SK-N-SH treated with all-trans-retinoic acid at 6 μM for 48 hours (cell line): ENCODE measurements around the gene RUSC2.

Source experiments
- ARNTL ChIP-seq: fragments of 450-650 bp; formaldehyde crosslinking; IDR thresholded peaks from 2 replicates; pipeline ENCODE4 v1.5.0; 2020; ENCODE audit warnings: low read depth, mild to moderate bottlenecking, moderate library complexity, borderline replicate concordance
- CSDC2 ChIP-seq: fragments of 250-450 bp; sonication (Bioruptor Pico); IDR thresholded peaks from 2 replicates; pipeline ENCODE4 v1.5.0; 2020; ENCODE audit warnings: mild to moderate bottlenecking, moderate library complexity
- ISL1 ChIP-seq: fragments of 250-450 bp; sonication (Bioruptor Pico); IDR thresholded peaks from 2 replicates; pipeline ENCODE4 v2.1.2; 2022; ENCODE audit warnings: mild to moderate bottlenecking, moderate library complexity
- RARB ChIP-seq: fragments of 250-450 bp; sonication (Bioruptor Pico); IDR thresholded peaks from 2 replicates; pipeline ENCODE4 v1.8.0; 2021; ENCODE audit warnings: mild to moderate bottlenecking, moderate library complexity
- SNAI2 ChIP-seq: fragments of 250-450 bp; sonication (Bioruptor Pico); IDR thresholded peaks from 2 replicates; pipeline ENCODE4 v1.5.0; 2020; ENCODE audit warnings: mild to moderate bottlenecking, moderate library complexity
- TOX ChIP-seq: fragments of 250-450 bp; sonication (Bioruptor Pico); IDR thresholded peaks from 2 replicates; pipeline ENCODE4 v1.8.0; 2021; ENCODE audit warnings: mild to moderate bottlenecking, moderate library complexity, borderline replicate concordance
- ZFP3 ChIP-seq: fragments of 250-450 bp; sonication (Bioruptor Pico); IDR thresholded peaks from 2 replicates; pipeline ENCODE4 v1.5.0; 2020; ENCODE audit warnings: mild to moderate bottlenecking, moderate library complexity
- ZFP30 ChIP-seq: fragments of 450-650 bp; formaldehyde crosslinking; IDR thresholded peaks from 2 replicates; pipeline ENCODE4 v1.5.0; 2022; ENCODE audit warnings: mild to moderate bottlenecking, moderate library complexity
- TF ChIP-seq, protein P1 (sequence below): fragments of 250-450 bp; sonication (Bioruptor Pico); IDR thresholded peaks from 2 replicates; pipeline ENCODE4 v1.5.1; 2021; ENCODE audit warnings: mild to moderate bottlenecking, moderate library complexity
- TF ChIP-seq, protein P2 (sequence below): fragments of 250-450 bp; sonication (Bioruptor Pico); IDR thresholded peaks from 2 replicates; pipeline ENCODE4 v1.8.0; 2020; ENCODE audit warnings: mild to moderate bottlenecking, moderate library complexity, borderline replicate concordance
- TF ChIP-seq, protein P3 (sequence below): fragments of 250-450 bp; sonication (Bioruptor Pico); IDR thresholded peaks from 2 replicates; pipeline ENCODE4 v1.5.1; 2020; ENCODE audit warnings: low read depth, mild to moderate bottlenecking, moderate library complexity
- TF ChIP-seq, protein P4 (sequence below): fragments of 250-450 bp; sonication (Bioruptor Pico); IDR thresholded peaks from 2 replicates; pipeline ENCODE4 v1.5.0; 2020; ENCODE audit warnings: mild to moderate bottlenecking, moderate library complexity

DNA sequence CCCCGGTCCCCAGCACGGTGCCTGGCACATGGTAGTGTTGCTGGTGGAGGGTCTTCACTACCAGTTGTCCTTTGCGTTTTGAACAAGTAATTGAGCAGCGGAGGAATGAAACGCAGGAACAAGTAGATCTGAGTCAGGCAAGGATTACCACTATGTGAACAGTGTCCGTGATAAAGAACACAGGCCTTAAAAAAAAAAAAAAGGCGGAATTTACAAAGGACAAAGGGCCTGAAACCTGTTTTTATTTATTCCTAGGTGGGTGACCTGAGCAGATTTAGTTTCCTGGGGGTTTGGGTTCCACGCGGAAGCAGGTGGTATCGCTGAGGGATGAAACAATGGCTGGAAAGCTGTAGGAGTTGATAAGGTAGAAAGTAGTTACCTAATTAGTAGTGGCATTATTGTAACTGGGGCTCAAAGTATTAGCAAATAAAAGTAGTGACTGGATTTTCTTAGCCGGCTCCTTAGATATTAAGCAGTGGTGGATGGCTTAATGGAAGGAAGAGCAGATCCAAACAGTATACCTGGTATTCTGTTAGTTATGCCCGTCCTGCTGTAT, 1.1 kb downstream of the RUSC2 start:
- TF ChIP-seq, protein P1, sequence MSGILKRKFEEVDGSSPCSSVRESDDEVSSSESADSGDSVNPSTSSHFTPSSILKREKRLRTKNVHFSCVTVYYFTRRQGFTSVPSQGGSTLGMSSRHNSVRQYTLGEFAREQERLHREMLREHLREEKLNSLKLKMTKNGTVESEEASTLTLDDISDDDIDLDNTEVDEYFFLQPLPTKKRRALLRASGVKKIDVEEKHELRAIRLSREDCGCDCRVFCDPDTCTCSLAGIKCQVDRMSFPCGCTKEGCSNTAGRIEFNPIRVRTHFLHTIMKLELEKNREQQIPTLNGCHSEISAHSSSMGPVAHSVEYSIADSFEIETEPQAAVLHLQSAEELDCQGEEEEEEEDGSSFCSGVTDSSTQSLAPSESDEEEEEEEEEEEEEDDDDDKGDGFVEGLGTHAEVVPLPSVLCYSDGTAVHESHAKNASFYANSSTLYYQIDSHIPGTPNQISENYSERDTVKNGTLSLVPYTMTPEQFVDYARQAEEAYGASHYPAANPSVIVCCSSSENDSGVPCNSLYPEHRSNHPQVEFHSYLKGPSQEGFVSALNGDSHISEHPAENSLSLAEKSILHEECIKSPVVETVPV (CRISPR knock-in tag): no peak
- no peak for TF ChIP-seq SNAI2
- TF ChIP-seq ISL1: no peak
- TF ChIP-seq ZFP3 (CRISPR knock-in tag): no peak
- no peak for TF ChIP-seq ARNTL (CRISPR knock-in tag)
- TF ChIP-seq, protein P2, sequence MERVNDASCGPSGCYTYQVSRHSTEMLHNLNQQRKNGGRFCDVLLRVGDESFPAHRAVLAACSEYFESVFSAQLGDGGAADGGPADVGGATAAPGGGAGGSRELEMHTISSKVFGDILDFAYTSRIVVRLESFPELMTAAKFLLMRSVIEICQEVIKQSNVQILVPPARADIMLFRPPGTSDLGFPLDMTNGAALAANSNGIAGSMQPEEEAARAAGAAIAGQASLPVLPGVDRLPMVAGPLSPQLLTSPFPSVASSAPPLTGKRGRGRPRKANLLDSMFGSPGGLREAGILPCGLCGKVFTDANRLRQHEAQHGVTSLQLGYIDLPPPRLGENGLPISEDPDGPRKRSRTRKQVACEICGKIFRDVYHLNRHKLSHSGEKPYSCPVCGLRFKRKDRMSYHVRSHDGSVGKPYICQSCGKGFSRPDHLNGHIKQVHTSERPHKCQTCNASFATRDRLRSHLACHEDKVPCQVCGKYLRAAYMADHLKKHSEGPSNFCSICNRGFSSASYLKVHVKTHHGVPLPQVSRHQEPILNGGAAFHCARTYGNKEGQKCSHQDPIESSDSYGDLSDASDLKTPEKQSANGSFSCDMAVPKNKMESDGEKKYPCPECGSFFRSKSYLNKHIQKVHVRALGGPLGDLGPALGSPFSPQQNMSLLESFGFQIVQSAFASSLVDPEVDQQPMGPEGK (CRISPR knock-in tag): no peak
- TF ChIP-seq, protein P3, sequence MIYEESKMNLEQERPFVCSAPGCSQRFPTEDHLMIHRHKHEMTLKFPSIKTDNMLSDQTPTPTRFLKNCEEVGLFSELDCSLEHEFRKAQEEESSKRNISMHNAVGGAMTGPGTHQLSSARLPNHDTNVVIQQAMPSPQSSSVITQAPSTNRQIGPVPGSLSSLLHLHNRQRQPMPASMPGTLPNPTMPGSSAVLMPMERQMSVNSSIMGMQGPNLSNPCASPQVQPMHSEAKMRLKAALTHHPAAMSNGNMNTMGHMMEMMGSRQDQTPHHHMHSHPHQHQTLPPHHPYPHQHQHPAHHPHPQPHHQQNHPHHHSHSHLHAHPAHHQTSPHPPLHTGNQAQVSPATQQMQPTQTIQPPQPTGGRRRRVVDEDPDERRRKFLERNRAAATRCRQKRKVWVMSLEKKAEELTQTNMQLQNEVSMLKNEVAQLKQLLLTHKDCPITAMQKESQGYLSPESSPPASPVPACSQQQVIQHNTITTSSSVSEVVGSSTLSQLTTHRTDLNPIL (CRISPR knock-in tag): no peak
- TF ChIP-seq, protein P4, sequence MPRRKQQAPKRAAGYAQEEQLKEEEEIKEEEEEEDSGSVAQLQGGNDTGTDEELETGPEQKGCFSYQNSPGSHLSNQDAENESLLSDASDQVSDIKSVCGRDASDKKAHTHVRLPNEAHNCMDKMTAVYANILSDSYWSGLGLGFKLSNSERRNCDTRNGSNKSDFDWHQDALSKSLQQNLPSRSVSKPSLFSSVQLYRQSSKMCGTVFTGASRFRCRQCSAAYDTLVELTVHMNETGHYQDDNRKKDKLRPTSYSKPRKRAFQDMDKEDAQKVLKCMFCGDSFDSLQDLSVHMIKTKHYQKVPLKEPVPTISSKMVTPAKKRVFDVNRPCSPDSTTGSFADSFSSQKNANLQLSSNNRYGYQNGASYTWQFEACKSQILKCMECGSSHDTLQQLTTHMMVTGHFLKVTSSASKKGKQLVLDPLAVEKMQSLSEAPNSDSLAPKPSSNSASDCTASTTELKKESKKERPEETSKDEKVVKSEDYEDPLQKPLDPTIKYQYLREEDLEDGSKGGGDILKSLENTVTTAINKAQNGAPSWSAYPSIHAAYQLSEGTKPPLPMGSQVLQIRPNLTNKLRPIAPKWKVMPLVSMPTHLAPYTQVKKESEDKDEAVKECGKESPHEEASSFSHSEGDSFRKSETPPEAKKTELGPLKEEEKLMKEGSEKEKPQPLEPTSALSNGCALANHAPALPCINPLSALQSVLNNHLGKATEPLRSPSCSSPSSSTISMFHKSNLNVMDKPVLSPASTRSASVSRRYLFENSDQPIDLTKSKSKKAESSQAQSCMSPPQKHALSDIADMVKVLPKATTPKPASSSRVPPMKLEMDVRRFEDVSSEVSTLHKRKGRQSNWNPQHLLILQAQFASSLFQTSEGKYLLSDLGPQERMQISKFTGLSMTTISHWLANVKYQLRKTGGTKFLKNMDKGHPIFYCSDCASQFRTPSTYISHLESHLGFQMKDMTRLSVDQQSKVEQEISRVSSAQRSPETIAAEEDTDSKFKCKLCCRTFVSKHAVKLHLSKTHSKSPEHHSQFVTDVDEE (CRISPR knock-in tag): no peak
- TF ChIP-seq TOX (CRISPR knock-in tag): no peak
- TF ChIP-seq RARB (CRISPR knock-in tag): no peak
- no peak for TF ChIP-seq ZFP30 (CRISPR knock-in tag)
- no peak for TF ChIP-seq CSDC2 (CRISPR knock-in tag)
